GM20431 (cell line): ENCODE data around the gene RAB23.

ENCODE experiments used
- in situ Hi-C: fragments of 300-500 bp; cut with MseI, MboI; formaldehyde crosslinking; loops from one replicate; pipeline ENCODE4 v1.15.0; 2020; ENCODE audit warnings: low sequenced_read_pairs; ENCODE audit not compliant: unreplicated experiment

The RAB23 gene

DNA sequence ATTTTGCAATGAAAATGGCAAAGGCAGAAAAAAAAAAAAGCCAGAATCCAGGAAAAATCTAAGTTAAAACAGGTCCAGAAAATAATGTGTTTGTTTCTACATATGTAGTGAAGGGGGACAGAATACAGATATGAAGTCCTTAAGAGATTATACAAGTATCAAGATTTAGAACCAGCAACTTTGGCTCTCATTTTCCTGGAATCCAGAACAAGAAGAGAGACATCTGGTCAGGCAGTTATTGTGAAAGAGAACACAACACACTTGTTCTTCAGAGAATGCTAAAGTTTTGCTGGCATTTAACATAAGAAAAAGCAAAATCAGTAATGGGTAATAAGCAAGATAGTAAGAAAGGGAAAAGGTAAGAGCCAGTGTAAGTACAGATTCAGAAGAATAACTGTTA is 28.9 kb downstream of the RAB23 start:
- in situ Hi-C loops = no loop called here

DNA sequence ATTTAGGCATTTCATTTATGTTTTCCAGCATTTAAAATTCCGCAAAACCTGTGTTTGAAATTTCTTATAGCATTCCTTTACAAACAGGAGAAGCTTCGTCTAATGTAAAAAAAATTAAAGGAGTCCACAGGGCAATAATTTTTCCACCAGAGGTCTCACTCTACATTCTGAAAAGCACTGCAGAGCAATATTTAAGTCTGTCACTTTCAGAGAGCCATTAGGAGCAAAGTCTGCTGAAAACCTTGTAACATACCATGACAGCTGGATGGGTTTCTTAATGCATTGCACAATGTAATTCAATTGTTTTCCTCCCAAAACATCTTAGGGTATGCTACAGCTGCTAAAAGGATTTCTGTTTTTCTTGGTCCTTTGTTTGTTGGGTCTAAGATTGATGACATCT is 32.0 kb downstream of the RAB23 start:
- in situ Hi-C loops = no loop called here

DNA sequence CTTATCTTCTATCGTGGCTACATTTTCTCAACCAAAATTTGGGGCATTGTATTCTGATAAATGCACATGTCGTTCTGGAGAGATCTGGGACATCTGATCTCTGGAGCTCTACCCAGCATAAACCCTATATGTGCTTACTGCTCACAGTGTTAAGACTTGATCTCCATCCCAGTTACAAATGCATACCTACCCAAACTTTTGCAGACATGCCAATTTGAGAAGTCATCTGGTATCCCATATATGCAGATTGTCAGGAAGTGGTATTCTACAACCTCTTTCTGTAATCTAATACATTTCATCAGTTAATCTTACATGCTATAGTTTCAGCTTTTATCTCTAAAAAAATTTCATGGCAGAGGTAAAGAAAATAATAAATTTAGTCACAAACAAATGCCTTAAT is 38.8 kb downstream of the RAB23 start:
- in situ Hi-C loops = no loop called here

DNA sequence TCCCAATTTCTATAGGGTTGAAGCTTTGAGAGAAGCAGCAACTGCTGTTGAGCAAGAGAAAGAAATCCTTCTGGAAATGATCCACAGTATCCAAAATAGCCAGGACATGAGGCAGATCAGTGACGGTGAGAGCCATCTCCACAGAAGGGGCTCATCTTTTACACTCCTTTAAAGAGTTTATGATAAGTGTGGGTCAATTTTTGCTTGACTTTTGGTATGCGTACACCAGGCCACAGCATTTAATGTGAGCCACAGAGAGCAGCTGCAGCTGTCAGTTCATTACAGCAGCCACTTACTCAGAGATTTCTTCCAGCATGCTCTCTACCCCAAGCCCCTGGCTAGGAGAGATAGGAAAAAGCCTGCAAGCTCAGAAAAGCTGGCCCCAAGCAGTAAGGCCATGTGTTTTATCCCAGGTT is 40.1 kb downstream of the RAB23 start:
- in situ Hi-C loops = no loop called here

DNA sequence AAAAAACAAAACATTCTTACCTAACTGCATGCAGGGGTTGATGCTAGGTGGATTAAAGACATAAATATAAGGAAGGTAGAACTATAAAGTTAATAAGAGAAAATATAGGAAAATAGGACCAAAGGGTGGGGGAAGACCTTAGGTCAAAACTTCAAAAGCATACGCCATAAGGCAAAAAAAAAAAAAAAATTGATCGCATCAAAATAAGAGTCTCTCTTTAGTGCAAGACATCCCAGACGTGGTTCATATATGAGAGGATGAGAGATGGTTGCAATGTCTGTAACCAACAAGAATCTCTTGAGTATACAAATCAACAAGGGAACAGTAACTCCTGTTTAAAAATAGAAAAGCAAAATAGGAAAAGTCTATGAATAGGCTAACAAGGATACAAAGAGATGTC is 41.5 kb downstream of the RAB23 start:
- in situ Hi-C loops = no loop called here

DNA sequence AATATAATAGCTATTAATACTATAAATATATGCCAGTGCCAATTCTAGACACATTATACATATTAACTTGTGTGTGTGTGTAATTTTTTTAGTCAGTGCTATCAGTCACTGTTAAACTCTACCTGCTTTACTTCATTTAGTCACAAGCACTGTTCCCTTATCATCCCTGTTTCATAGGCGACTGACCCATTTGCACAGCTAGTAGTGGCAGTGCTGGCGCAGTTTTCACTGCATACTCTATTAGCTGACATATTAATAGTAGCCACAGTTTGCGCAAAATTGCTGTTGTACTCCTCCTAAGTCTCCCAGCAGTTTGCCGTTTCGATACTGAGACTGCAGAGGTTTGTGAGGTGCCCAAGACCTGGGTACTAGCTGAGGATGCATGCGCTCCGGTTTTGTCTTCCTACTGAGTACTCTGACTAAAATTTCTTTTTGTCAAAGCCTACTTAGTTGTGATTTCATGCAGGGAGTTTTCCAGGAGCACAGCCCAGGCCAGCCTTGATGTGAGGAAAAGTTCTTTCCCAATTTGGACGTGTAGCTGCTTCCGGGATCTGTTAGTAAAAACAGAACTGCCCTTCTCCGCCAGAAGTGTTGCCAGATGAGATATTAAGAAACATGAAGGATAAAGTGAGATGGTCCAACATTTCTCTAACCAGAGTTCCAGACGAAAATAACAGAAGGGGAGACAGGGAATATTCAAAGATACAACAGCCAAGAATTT is 44.4 kb downstream of the RAB23 start:
- in situ Hi-C loops = no loop called here

DNA sequence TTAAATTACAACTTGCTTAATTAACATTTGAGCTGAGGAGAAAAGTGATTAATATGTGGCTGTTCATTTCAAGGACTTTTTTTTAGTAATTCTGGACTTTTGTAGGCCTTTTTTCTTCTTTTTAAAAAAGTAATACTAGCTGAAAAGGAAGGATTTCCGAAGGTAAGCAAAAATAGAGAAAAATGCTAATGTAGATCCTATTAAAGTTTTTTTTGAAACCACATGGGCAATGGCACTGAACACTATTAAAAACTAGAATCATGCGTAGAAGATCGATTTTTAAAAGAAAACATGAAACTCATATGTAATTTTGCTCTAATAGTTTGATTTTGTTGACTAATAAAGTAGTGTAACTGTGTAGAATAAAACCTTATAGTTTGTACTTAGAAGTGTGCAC is 47.6 kb downstream of the RAB23 start:
- in situ Hi-C loops = no loop called here

DNA sequence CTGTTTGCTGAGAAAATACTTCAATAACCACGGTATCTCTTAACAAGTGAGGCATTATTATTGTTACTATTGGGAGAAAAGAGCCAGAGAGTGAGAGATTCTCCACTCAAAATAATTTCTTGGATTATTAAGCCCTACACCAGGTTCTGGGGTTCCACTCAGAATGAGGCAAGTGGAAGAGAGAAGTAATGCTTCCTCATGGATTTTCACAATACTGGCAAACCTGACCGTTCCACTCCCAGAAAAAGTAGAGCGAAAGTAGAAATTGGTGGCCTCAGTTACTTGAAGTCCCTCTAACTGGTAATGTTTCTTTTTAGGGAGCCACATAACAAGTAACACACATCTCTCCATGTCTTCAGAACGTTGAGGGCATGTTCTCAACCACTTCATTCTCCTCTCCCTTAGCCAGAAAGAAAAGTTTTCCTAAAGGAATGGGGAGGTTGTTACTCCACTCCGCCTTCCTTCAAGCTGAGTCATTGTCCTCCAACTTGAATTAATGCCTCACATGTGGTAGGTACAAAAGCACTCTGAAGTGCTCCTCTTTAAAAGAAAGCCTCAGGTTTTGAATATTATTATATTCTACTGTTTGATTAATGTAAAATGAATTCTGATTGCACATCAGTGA is 48.1 kb downstream of the RAB23 start:
- in situ Hi-C loops = no loop called here

DNA sequence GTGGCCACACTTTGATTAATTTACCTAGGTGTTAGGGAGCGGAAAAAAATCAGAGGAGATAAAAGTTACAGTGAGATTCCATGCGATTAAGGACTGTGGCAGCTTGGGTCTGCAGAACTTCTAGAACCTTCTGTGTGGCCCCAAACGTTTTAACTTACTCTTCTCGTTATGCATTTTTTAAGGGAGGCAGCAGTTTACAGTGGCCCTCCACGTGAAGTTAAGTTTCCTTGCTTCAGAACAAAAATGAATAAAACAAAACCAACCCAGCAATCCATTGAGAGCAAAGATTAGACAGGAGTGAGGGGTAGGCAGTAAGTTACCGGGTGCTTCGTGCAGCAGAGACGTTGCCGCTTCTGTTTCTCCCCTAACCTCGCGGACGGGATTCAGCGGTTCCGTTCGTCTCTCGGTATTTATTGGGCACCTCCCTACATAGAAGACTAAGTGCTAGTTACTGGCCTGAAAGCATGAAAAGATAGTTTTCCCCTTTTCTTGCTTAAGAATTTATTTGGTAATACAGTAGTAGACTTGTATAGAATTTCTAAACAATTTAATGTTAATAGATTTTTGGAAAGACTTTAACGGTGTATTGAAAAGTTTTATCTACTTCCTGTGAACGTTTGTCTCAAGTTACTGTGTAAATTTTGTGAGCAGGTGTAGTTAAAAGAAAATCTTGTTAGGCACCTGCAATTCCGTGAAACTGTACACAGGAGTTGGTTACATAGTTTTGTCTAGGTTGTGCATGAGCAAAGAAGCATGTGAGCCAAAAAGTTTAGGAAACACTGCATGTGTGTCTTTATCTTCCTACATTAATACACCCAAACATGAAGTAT is 48.8 kb downstream of the RAB23 start:
- in situ Hi-C loops = no loop called here

DNA sequence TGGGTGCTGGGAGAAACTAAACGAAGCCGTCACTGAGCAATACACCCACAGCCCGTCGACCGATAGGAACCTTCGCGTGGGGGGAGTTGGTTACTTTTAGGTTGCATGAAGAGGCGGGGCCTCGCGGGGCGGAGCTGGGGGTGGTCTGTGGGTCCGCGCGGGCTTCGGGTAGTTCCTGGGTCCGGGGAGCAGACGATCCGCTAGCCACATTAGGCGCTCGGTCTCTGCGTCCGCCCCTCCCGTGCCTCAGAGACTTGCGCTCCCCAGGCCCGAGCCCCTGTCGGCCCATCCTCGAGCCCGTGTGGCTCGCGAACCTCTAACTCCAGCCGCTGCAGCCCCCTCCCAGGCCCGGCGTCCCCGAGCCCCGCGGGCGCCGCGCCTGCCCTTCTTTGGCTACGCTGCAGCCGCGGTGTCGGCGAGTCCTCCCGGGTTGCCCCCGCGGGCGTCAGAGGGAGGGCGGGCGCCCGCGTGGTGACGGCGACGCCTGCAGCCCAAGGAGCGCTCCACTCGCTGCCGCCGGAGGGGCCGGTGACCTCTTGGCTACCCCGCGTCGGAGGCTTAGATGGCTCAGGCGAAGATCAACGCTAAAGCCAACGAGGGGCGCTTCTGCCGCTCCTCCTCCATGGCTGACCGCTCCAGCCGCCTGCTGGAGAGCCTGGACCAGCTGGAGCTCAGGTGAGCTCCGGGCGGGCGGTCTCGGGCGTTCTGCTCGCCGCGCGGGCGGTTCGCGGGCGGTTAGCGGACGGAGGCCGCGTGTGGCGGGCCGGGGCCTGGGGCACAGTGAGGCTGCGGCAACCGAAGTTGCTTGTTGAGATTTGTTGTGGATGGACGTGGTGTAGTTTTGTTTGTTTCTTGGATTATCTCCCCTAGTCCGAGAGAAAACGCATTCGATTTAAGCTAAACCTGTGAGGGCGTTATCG is 49.7 kb downstream of the RAB23 start, which contains the start of gene BAG2:
Gene BAG2 (plus strand): TSS at position 191 of the 920 bp plus-strand sequence. CDS start 372 bp downstream, at position 563.
- in situ Hi-C loops = no loop called here

DNA sequence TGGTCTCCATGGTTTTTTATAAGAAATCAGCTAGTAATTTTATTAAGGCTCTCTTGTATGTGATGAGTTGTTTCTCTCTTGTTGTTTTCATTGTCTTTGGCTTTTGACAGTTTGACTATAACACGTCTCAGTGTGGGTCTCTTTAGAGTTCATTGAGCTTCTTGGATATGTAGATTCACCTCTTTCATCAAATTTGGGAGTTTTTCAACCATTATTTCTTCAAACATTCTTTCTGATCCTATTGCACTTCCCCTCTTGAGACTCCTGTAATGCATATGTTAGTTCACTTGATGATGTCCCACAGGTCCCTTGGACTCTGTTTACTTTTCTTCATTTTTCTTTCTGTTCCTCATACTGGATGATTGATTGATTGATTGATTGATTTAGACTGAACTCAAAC is 57.0 kb downstream of the RAB23 start:
- in situ Hi-C loops = no loop called here

DNA sequence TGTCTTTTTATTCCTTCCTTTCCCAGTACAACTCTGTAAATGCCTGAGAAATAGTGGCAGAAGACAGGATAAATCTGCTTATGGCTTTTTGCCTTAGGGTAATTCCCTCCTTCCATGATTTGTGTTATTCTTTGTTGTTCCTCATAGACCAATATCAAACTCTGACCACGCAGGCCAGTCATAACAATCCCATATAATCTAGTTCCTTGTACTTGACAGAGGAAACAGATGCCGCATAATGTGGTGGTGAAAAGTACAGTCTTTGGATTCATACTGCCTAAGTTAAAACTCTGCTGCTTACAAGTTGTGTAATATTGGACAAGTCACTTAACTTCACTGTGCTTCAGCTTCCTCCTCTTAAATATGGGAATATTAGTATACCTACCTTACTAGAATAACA is 58.2 kb downstream of the RAB23 start:
- in situ Hi-C loops = no loop called here

DNA sequence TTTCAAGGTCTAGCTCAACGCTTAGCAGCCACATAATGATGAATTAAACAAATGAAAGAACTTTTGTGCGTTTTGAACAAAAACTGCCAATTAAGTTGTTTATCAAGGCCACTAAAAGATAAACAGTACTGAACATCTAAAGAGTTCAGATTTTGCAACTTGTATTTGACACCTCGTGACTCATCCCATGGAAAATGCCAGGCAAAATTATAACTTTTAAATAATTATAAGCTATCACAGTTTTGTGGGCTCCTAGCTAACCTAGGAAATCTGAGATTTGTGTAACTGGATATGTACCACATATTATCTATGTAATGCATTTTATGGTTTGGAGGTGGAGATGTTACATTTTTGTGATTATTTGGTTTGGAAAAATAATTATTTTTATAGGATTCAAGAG is 59.6 kb downstream of the RAB23 start:
- in situ Hi-C loops = no loop called here

DNA sequence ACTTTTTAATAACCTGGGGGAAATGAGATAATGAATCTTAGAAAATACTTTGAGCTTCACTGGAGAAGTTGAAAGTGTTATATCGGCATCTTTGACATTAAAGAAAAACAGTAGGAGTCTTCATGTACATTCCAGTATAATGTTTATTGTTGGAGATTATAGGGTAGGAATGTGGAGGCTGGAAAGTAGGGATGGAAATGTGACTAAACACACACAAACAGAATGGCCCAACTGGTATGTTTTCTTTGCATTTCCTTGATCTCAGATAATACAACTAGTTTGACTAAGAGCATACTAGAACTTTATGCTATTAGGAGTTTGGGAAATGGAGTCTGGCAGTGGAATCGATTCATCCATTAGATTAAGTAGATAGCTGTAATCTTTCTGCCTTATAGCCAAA is 60.1 kb downstream of the RAB23 start:
- in situ Hi-C loops = no loop called here

DNA sequence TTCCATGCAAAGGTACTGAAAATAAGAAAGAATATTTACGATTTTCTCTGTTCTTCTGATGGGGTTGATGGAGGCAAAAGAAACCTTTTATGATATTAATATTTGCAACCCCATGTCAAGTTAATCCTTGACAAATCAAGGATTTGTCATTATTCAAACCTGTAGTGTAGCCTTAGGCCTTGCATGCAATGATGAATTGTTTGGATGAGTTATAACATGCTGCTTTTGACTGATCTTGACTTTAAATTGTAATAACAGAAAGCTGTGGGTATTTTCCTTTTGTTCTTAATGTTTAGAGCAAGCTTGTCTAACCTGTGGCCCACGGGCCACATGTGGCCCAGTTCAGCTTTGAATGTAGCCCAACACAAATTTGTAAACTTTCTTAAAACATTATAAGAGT is 63.0 kb downstream of the RAB23 start:
- in situ Hi-C loops = no loop called here

DNA sequence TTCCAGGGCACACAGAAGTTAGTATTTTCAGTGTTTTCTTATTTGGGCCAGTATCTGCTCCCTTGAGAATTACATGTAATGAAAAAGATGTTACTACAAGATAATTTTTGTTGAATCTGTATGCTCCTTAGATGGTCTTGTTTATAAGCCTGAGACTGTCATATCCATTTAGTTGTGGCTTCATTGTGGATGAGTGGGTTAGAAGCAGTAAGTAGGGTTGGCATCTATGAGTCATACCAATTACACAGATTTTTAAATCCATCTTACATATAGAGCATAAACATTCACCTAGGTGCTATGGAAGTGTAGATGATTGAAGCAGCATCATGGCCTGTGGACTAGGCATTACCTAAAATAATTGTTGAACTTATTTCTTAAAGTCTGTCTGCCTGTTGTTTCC is 63.4 kb downstream of the RAB23 start:
- in situ Hi-C loops = no loop called here

DNA sequence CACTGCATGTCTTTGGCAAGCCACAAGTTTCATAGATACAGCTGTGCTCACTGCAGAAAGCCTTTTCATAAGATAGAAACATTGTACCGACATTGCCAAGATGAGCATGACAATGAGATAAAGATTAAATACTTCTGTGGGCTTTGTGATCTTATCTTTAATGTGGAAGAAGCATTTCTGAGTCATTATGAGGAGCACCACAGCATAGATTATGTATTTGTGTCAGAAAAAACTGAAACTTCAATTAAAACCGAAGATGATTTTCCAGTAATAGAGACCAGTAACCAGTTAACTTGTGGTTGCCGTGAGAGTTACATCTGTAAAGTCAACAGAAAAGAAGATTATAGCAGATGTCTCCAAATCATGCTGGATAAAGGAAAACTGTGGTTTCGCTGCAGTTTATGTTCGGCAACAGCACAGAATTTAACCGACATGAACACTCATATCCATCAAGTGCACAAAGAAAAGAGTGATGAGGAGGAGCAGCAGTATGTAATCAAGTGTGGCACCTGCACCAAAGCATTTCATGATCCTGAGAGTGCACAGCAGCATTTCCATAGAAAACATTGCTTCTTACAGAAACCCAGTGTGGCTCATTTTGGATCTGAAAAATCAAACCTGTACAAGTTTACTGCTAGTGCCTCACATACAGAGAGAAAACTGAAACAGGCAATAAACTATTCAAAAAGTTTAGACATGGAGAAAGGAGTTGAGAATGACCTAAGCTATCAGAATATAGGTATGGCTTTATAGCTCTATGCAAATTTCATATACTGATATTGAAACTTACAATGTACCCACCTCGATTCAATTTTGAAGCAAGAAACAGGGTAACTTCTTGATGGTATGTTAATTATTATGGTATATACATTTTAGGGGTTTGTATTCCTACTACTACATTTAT is 73.9 kb downstream of the RAB23 start:
- in situ Hi-C loops = no loop called here

DNA sequence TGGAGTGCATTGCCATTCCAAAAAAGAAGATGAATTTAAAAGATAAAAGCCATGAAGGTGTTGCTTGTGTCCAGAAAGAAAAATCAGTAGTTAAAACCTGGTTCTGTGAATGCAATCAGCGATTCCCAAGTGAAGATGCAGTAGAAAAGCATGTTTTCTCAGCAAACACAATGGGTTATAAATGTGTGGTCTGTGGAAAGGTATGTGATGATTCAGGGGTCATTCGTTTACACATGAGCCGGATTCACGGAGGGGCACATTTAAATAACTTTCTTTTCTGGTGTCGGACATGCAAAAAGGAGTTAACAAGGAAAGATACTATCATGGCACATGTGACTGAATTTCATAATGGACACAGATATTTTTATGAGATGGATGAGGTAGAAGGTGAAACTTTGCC is 74.7 kb downstream of the RAB23 start:
- in situ Hi-C loops = no loop called here

DNA sequence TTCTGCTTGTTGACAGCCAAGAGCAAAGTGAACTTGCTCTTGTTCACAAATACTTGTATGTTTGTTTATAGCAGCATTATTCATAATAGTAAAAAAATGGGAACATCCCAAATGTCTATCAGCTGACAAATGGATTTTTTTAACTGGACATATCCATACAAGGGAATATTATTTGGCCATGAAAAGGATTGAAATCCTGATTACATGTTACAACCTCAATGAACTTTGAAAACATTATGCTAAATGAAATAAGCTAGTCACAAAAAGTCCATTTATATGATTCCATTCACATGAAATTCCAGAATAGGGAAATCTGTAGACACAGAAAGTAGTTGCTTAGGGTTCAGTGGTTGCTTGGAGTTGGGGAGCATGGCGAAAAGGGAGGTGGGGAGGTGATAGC is 78.4 kb downstream of the RAB23 start:
- in situ Hi-C loops = no loop called here
